Measurements from ENCODE around the gene WSCD2.

Gene WSCD2

DNA sequence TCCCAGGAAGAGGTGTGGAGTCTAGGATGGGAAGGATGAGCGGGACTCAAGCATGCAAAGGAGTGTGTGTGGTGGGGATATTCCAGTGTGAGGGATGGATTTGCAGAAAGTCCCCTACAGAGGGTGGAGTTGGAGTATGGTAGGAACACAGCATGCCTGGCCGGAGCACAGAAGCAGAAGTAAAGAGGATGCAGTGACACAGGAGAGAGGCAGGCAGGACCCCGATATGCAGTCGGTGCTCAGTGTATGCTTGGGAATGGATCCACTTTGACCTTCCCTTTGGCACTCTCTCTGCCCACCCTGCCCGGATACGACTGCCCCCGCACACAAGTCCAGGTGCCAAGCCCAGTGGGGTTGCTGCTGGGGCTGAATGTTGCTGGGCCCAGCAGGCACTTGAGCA is 21.3 kb downstream of the WSCD2 start:
- Histone ChIP-seq H3K9me2 (replicated peaks; ENCODE audit: low read depth, low read length) (no peaks in the 10 kb centered on the region), H3K9ac (ENCODE audit: low read depth, low read length, poor library complexity, severe bottlenecking) (no peak overlapping the region), H3K4me2 (ENCODE audit: low read depth, low read length, poor library complexity, severe bottlenecking) (no peak overlapping the region), H3K79me2 (ENCODE audit: insufficient read depth, low read length) (no peaks in the 10 kb centered on the region), H3K27me3 (ENCODE audit: insufficient read depth, low read length, poor library complexity, severe bottlenecking) (no peaks in the 10 kb centered on the region), H4K20me1 (ENCODE audit: insufficient read depth, low read length, poor library complexity, severe bottlenecking) (no peaks in the 10 kb centered on the region), H2AFZ (ENCODE audit: low read length) (no peak overlapping the region), H3K36me3 (ENCODE audit: insufficient read depth, low read length) (no peaks in the 10 kb centered on the region), H3K4me1 (ENCODE audit: insufficient read depth, low read length, poor library complexity, severe bottlenecking) (no peaks in the 10 kb centered on the region), H3K9me3 (ENCODE audit: insufficient read depth, low read depth, low read length) (no peaks in the 10 kb centered on the region), H3K4me3 (ENCODE audit: low read length, poor library complexity, severe bottlenecking) (no peak overlapping the region), H3F3A (ENCODE audit: low read depth) (no peaks in the 10 kb centered on the region)
- TF ChIP-seq EZH2phosphoT487 (IDR thresholded peaks at IDR 0.05; ENCODE audit: borderline replicate concordance), result no peak
- TF ChIP-seq, protein P1, sequence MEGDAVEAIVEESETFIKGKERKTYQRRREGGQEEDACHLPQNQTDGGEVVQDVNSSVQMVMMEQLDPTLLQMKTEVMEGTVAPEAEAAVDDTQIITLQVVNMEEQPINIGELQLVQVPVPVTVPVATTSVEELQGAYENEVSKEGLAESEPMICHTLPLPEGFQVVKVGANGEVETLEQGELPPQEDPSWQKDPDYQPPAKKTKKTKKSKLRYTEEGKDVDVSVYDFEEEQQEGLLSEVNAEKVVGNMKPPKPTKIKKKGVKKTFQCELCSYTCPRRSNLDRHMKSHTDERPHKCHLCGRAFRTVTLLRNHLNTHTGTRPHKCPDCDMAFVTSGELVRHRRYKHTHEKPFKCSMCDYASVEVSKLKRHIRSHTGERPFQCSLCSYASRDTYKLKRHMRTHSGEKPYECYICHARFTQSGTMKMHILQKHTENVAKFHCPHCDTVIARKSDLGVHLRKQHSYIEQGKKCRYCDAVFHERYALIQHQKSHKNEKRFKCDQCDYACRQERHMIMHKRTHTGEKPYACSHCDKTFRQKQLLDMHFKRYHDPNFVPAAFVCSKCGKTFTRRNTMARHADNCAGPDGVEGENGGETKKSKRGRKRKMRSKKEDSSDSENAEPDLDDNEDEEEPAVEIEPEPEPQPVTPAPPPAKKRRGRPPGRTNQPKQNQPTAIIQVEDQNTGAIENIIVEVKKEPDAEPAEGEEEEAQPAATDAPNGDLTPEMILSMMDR (conservative IDR thresholded peaks at IDR 0.05; ENCODE audit: low read length), result no peak

DNA sequence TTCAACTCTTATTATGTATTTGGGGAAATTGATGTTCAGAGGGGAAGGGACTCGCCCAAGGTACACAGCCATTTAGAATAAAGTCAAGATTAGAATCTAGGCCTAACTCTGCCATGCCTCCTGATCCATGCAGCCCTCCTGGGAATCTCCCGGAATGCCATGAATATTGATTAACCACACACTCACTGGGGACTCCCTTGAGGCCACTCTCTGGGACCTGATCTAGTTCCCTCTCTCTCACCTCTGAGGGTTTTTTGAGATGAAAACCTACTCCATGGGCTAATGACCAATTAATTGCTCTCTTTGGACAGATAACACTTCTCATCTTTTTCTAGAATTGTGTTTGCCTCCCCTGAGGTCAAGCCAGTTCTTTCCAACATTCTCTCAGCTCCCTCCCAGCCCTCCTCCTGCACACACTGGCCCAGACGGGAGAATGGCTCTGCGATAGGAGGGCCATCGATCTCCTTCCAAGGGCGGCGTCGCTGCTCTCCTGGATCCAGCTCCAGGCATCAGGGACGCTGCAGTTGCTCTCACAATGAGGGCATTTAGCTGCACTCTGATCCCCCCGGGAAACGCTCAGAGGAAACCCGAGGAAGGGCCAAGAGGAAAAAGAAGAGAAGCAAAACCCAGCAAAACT is 22.6 kb downstream of the WSCD2 start:
- Histone ChIP-seq H3K4me3 (ENCODE audit: low read length, poor library complexity, severe bottlenecking) (no peak overlapping the region), H3K9ac (ENCODE audit: low read depth, low read length, poor library complexity, severe bottlenecking) (no peak overlapping the region), H3K9me2 (replicated peaks; ENCODE audit: low read depth, low read length) (no peaks in the 10 kb centered on the region), H4K20me1 (ENCODE audit: insufficient read depth, low read length, poor library complexity, severe bottlenecking) (no peaks in the 10 kb centered on the region), H2AFZ (ENCODE audit: low read length) (no peak overlapping the region), H3K79me2 (ENCODE audit: insufficient read depth, low read length) (no peaks in the 10 kb centered on the region), H3K36me3 (ENCODE audit: insufficient read depth, low read length) (no peaks in the 10 kb centered on the region), H3K4me2 (ENCODE audit: low read depth, low read length, poor library complexity, severe bottlenecking) (no peak overlapping the region), H3K27me3 (ENCODE audit: insufficient read depth, low read length, poor library complexity, severe bottlenecking) (no peaks in the 10 kb centered on the region), H3K4me1 (ENCODE audit: insufficient read depth, low read length, poor library complexity, severe bottlenecking) (no peaks in the 10 kb centered on the region), H3F3A (ENCODE audit: low read depth) (no peaks in the 10 kb centered on the region), H3K9me3 (ENCODE audit: insufficient read depth, low read depth, low read length) (no peaks in the 10 kb centered on the region)
- TF ChIP-seq, protein P1 (conservative IDR thresholded peaks at IDR 0.05; ENCODE audit: low read length), result no peak
- no peak for TF ChIP-seq EZH2phosphoT487 (IDR thresholded peaks at IDR 0.05; ENCODE audit: borderline replicate concordance)

DNA sequence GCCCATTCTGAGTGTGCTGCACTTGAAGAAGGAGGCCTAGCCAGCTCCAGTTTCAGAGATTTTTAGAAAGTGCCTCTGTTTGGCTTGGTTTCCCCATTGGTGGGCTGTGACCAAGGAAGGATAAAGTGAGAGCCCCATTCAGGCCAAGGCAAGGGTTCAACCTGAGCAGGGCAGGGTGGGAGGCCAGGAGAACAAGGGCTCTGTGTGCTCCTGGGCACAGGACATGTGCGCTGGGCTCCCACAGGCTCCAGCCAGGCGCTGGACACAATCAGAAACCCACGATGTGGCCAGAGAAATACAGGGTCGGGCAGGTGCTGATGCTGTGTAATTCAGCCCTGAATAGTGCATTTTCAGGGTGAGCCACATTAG is 23.1 kb downstream of the WSCD2 start:
- Histone ChIP-seq H3K9me2 (replicated peaks; ENCODE audit: low read depth, low read length) (no peaks in the 10 kb centered on the region), H3F3A (ENCODE audit: low read depth) (no peaks in the 10 kb centered on the region), H2AFZ (ENCODE audit: low read length) (no peak overlapping the region), H3K79me2 (ENCODE audit: insufficient read depth, low read length) (no peaks in the 10 kb centered on the region), H3K36me3 (ENCODE audit: insufficient read depth, low read length) (no peaks in the 10 kb centered on the region), H3K4me1 (ENCODE audit: insufficient read depth, low read length, poor library complexity, severe bottlenecking) (no peaks in the 10 kb centered on the region), H3K4me2 (ENCODE audit: low read depth, low read length, poor library complexity, severe bottlenecking) (no peak overlapping the region), H3K4me3 (ENCODE audit: low read length, poor library complexity, severe bottlenecking) (no peak overlapping the region), H4K20me1 (ENCODE audit: insufficient read depth, low read length, poor library complexity, severe bottlenecking) (no peaks in the 10 kb centered on the region), H3K9me3 (ENCODE audit: insufficient read depth, low read depth, low read length) (no peaks in the 10 kb centered on the region), H3K27me3 (ENCODE audit: insufficient read depth, low read length, poor library complexity, severe bottlenecking) (no peaks in the 10 kb centered on the region), H3K9ac (ENCODE audit: low read depth, low read length, poor library complexity, severe bottlenecking) (no peak overlapping the region)
- TF ChIP-seq, protein P1 (conservative IDR thresholded peaks at IDR 0.05; ENCODE audit: low read length), result no peak
- TF ChIP-seq EZH2phosphoT487 (IDR thresholded peaks at IDR 0.05; ENCODE audit: borderline replicate concordance), result no peak

All from Loucy (cell line).